Stimulated activated naive CD8-positive, alpha-beta T cell treated with anti-CD3 and anti-CD28 coated beads, Interleukin-15, Interleukin-2, amounts not matched to agents 100 ng/mL and 50 ng/mL, for 24 hours (primary cell): Measurements from ENCODE around the gene CRTC1.

Experiments
- H3K27ac Mint-ChIP-seq: one replicate; pipeline ENCODE4 v1.8.0; 2021; ENCODE audit warnings: mild to moderate bottlenecking, mixed read lengths
- H3K27me3 Mint-ChIP-seq: one replicate; pipeline ENCODE4 v1.8.0; 2021; ENCODE audit warnings: mixed read lengths
- H3K36me3 Mint-ChIP-seq: one replicate; pipeline ENCODE4 v1.8.0; 2021; ENCODE audit warnings: low read depth, mixed read lengths
- H3K4me1 Mint-ChIP-seq: one replicate; pipeline ENCODE4 v1.8.0; 2021; ENCODE audit warnings: low read depth, mixed read lengths
- H3K4me3 Mint-ChIP-seq: one replicate; pipeline ENCODE4 v1.8.0; 2021; ENCODE audit warnings: mild to moderate bottlenecking, mixed read lengths
- H3K9me3 Mint-ChIP-seq: one replicate; pipeline ENCODE4 v1.8.0; 2021; ENCODE audit warnings: mixed read lengths

CRTC1 gene

DNA sequence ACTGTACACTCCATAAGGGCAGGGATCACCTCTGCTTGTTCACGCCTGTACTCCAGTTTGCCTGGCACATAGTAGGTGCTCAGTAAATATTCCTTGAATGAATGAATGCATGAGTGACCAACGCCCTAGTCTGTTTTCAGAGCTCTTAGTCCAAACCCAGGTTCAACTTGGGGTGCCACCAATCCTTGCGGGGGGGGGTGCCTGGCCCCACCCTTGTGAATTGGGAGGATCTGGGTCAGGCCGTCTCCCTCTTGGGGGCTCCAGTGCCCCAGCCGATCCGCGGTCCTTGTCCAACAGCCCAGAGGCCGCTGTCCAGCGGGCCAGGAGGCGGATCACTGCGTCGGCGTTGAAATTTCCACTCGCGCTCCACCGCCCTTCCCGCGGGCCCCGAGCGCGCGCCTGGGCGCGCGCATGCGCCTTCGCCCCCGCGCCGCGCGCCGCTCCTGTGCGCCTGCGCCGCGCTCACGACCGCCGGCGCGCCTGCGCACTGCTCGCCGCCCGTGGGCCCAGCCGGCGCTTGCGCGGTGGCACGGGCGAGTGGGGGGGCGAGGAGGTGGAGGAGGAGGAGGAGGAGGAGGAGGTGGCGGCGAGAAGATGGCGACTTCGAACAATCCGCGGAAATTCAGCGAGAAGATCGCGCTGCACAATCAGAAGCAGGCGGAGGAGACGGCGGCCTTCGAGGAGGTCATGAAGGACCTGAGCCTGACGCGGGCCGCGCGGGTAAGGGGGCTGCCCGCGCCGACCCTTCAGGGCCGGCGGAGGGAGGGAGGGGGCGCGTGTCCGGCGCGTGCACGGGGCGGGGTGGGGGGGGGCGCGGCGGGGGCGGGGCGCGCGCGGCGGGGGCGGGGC lies at the start of gene CRTC1:
CRTC1 (plus strand) TSS at position 572 of the 849 bp plus-strand sequence; CDS start at position 595, 23 bp downstream.
- Mint-ChIP-seq H3K36me3 (no peaks in the 10 kb centered on the region), H3K27me3 (no peaks in the 10 kb centered on the region), H3K27ac (peak within 1 kb of the TSS; percentile 84), H3K4me1 (peaks cover 13% of the 10 kb centered on the region), H3K4me3 (peak within 1 kb of the TSS; percentile 82), H3K9me3 (no peaks in the 10 kb centered on the region)

DNA sequence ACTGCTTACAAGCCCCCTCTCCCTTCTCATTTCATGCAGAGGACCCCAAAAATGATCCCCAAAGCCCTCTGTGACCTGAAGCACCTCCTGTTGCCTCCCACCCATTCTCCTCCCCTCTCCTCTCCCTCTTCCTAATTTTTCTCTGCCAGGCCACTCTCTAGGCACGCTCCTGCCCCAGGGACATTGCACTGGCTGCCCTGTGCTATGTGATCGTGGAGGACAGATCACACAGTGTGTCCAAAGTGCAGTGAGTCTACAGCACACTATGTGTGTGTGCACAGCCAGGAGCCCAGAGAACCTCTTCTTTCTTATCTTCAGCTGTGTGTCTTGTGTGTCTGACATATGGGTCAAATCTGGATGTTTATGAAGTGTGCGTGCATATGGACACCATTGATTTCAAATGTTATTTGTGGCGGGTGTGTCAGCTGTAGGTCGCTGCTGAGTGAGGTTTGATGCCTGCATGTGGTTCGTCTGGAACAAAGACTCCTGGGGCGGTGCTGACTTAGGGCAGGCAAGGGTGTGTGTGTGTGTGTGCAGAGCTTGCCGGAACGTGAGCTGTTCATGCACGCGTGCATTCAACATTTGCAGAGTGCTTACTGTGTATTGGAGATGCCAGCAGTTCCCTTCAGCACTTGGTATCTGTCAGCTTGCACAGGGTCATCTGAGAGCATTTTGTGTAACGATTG lies 48.7 kb upstream of the CRTC1 start:
- H3K4me3 Mint-ChIP-seq = no peak overlapping the region
- no peak overlapping the region for H3K27ac Mint-ChIP-seq
- H3K27me3 Mint-ChIP-seq = peaks cover 8% of the 10 kb centered on the region
- no peaks in the 10 kb centered on the region for H3K36me3 Mint-ChIP-seq
- no peaks in the 10 kb centered on the region for H3K9me3 Mint-ChIP-seq
- peaks cover 21% of the 10 kb centered on the region for H3K4me1 Mint-ChIP-seq

GRCh38 chr19:18635831-18636182 lies 47.7 kb upstream of the CRTC1 start:
- H3K36me3 Mint-ChIP-seq = no peaks in the 10 kb centered on the region
- peak overlapping the region; percentile 17 for H3K27ac Mint-ChIP-seq

DNA sequence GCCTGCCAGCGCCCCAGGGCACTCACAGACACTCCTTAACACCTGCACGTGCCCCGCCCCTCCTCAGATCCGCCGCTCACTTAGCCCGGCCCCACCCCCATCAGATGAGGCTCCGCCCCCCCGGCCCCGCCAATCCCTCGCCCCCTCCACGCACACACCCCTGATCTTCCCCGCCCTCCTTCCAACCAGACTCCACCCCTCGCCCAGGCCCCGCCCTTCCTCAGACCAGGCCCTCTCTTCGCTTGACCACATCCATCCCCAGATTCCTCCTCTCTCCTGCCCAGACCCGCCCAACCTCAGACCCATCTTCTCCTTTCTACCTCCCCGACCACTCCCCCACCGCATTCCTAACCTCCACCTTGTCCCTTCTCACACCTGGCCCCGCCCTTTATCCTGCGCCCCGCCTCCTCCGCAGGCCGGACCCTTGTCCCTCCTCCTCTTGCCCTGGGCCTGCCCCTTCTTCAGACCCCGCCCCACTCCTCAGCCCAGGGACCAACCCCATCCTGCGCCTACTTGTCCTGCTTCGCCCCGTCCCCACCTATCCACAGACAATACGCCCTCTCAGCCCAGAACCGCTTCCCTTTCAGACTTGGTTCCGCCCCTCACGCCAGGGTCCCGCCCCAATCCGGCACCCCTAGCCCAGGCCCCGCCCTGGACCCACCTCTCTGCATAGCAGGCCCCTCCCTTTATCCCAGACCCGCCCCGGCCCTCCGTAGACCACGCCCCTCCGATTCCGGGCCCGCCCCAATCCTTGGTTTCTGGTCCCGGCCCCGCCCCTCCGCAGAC lies 47.1 kb upstream of the CRTC1 start:
- H3K27me3 Mint-ChIP-seq = peaks cover 5% of the 10 kb centered on the region
- no peaks in the 10 kb centered on the region for H3K36me3 Mint-ChIP-seq
- H3K27ac Mint-ChIP-seq = peak overlapping the region; percentile 87
- peaks cover 21% of the 10 kb centered on the region for H3K4me1 Mint-ChIP-seq
- peak overlapping the region; percentile 82 for H3K4me3 Mint-ChIP-seq
- H3K9me3 Mint-ChIP-seq = no peaks in the 10 kb centered on the region

More at GRCh38 chr19:18635831-18636182, 47.7 kb upstream of the CRTC1 start:
- Mint-ChIP-seq H3K4me3 (peak overlapping the region; percentile 82), H3K27me3 (peaks cover 5% of the 10 kb centered on the region), H3K9me3 (no peaks in the 10 kb centered on the region), H3K4me1 (peaks cover 21% of the 10 kb centered on the region)

DNA sequence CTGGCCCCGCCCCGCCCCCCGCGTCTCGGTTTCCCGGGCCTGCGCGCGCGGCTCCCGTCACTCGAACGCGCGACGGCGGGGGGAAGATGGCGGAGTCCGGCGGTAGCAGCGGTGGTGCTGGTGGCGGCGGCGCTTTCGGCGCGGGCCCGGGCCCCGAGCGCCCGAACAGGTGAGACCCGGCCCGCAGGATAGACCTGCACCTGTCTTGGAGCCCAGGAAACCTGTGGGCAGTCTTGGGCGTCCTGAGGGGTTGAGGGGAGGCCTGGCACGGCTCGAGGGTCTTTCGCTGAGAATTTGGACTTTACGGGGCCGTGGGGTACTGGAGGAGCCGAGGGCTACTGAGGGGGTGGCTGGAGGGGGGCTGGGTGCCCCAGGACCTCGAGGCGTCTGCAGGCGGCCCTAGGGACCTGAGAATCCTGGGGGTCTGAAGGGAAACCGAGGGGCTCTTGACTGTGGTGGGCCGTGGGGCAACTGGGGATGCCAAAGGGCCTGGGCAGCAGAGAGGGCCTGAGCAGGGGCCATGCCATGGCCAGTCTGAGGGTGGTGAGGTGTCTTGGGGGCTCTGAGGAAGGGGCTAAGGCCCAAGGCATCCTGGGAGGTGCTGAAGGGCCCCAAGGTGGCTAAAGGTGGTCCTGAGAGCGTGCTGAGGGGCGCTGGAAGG lies 46.4 kb upstream of the CRTC1 start, which contains the start of gene KLHL26:
KLHL26 (plus strand) TSS at position 60 of the 661 bp plus-strand sequence; CDS start at position 87, 27 bp downstream.
- H3K27ac Mint-ChIP-seq = peak within 1 kb of the TSS; percentile 87
- peak within 1 kb of the TSS; percentile 82 for H3K4me3 Mint-ChIP-seq
- peaks cover 21% of the 10 kb centered on the region for H3K4me1 Mint-ChIP-seq
- H3K27me3 Mint-ChIP-seq = peaks cover 5% of the 10 kb centered on the region
- H3K36me3 Mint-ChIP-seq = no peaks in the 10 kb centered on the region
- H3K9me3 Mint-ChIP-seq = no peaks in the 10 kb centered on the region

GRCh38 chr19:18637673-18638630 lies 45.5 kb upstream of the CRTC1 start:
- H3K4me3 Mint-ChIP-seq = peak overlapping the region; percentile 82
- no peaks in the 10 kb centered on the region for H3K9me3 Mint-ChIP-seq
- peak overlapping the region; percentile 31 for H3K27ac Mint-ChIP-seq
- peaks cover 5% of the 10 kb centered on the region for H3K27me3 Mint-ChIP-seq
- no peaks in the 10 kb centered on the region for H3K36me3 Mint-ChIP-seq
- peaks cover 21% of the 10 kb centered on the region for H3K4me1 Mint-ChIP-seq

GRCh38 chr19:18639706-18640243 lies 43.7 kb upstream of the CRTC1 start:
- no peak overlapping the region for H3K27ac Mint-ChIP-seq
- H3K9me3 Mint-ChIP-seq = no peaks in the 10 kb centered on the region
- H3K4me1 Mint-ChIP-seq = peaks cover 29% of the 10 kb centered on the region
- H3K27me3 Mint-ChIP-seq = peaks cover 2% of the 10 kb centered on the region
- peaks cover 5% of the 10 kb centered on the region for H3K36me3 Mint-ChIP-seq
- H3K4me3 Mint-ChIP-seq = no peak overlapping the region

GRCh38 chr19:18644196-18645034 lies 39.1 kb upstream of the CRTC1 start:
- Mint-ChIP-seq H3K27me3 (no peaks in the 10 kb centered on the region), H3K9me3 (no peaks in the 10 kb centered on the region), H3K36me3 (peaks cover 5% of the 10 kb centered on the region), H3K4me1 (peaks cover 17% of the 10 kb centered on the region), H3K27ac (no peak overlapping the region), H3K4me3 (no peak overlapping the region)

DNA sequence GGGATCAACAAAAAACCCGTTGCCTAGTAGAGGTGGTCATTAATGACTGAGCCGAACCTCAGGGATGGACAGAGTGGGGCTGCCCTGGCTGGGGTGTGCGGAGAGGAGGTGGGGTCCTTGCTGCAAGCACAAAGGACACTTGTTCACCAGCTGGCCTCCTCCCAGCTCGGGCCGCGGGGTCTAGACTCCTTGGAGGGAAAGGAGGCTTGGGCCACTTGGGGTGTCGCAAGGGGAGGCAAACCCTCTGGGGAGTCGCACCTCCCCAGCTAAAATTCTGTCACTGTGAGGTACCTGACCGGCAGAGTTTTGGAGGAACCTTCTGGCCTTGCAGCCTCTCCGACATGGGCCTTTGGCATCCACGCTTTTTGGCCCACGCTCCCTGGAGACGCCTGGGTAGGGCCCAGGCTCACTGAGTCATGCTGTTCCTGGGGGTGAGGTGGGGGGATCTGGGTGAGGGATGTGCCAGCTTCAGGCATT lies 38.4 kb upstream of the CRTC1 start:
- Mint-ChIP-seq H3K27ac (no peak overlapping the region), H3K36me3 (peaks cover 5% of the 10 kb centered on the region), H3K27me3 (no peaks in the 10 kb centered on the region), H3K4me1 (peaks cover 22% of the 10 kb centered on the region), H3K9me3 (no peaks in the 10 kb centered on the region), H3K4me3 (no peak overlapping the region)

GRCh38 chr19:18646535-18647370 lies 36.7 kb upstream of the CRTC1 start:
- Mint-ChIP-seq H3K36me3 (peaks cover 5% of the 10 kb centered on the region), H3K27me3 (no peaks in the 10 kb centered on the region), H3K9me3 (no peaks in the 10 kb centered on the region), H3K27ac (no peak overlapping the region), H3K4me3 (no peak overlapping the region), H3K4me1 (peaks cover 24% of the 10 kb centered on the region)

DNA sequence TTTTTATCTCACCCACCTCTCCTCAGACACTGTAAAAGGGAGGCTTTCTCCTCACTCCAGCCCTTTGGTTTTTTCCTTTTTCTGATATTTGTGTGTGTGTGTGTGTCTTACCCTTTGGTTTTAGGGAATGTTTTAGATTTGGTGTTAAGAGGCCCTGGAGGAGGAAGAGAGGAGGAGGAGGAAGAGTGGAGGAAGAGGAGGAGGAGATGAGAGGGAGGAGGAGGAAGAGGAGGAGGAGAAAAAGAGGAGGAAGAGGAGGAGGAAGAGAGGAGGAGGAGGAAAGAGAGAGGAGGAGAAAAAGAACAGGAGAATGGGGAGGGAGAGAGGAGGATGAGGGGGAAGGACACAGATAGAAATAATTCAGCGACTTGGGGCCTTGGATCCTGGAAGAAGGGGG lies 36.1 kb upstream of the CRTC1 start:
- Mint-ChIP-seq H3K4me1 (peaks cover 24% of the 10 kb centered on the region), H3K27ac (no peak overlapping the region), H3K36me3 (peaks cover 5% of the 10 kb centered on the region), H3K9me3 (no peaks in the 10 kb centered on the region), H3K27me3 (no peaks in the 10 kb centered on the region), H3K4me3 (no peak overlapping the region)

DNA sequence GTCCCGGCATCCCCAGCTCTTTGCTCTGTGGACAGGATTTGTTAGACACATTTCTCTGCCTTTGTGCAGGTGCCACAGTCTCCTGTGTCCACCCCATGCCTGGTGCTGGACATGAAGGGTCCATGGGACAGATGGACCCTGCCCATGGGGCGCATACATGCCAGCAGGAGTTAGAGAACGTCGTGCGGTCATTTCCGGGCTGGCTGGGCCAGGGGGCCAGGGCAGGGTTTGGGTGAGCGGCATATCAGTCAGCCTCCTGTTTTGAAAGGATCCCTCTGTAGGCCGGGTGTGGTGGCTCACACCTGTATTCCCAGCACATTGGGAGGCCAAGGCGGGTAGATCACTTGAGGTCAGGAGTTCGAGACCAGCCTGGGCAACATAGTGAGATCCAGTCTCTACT lies 35.7 kb upstream of the CRTC1 start:
- Mint-ChIP-seq H3K4me3 (no peak overlapping the region), H3K27me3 (no peaks in the 10 kb centered on the region), H3K36me3 (peaks cover 5% of the 10 kb centered on the region), H3K4me1 (peaks cover 24% of the 10 kb centered on the region), H3K9me3 (no peaks in the 10 kb centered on the region), H3K27ac (no peak overlapping the region)
